Measurements from ENCODE around the gene P3H1. TPM values are rescaled to one million over a fixed set of nuclear protein-coding genes. Genes with fewer than 3 reads are reported as not detected.

Gene P3H1
- total and polyA plus RNA-seq, 2 of the 13 experiments (the other 11 are each of a cell fraction or from before 2014, with no cell fraction given): 64.6 to 120 TPM

DNA sequence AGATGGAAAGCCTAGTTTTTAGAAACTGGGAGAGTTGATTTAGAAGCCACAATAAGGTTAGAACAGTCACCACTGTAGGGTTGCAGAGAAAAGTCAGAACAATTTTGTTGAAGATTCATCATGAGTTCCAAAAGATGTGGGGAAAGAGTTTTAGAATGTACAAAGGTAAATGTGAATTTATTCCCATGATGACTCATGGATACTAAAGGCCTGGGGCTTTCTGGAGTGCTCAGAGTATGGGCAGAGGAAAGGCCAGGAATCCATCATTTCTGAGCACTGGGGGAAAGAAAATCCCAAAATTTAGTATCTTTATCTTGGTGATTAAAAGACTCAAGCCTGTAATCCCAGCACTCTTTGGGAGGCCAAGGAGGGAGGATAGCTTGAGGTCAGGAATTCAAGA is 66.8 kb downstream of the P3H1 start:
- intact Hi-C loops (cut with micrococcal nuclease; ENCODE audit: unreplicated experiment) (no loop called here), in situ Hi-C loops (cut with HindIII; ENCODE audit: extremely low pct_ligation_motif_present, low pct_unique_long_range_greater_than_20kb) (no loop called here)
- no peak for ATAC-seq

More for the DNA sequence above, 66.8 kb downstream of the P3H1 start:
- DNase-seq (ENCODE audit: low spot score) (no peak), FAIRE-seq (no peak)
- Histone ChIP-seq H3K9ac (ENCODE audit: insufficient read depth, low read depth, low read length) (no peak overlapping the region), H3K27me3 (ENCODE audit: control insufficient read depth in 1 of 2, insufficient read depth in 2 of 2, low read length in 2 of 2) (no peaks in the 10 kb centered on the region), H3K4me3 (replicated peaks in 1 of 3; ENCODE audit: insufficient read depth in 1 of 3, low read depth in 2 of 3, low read length in 3 of 3) (no peak overlapping the region), H3K79me2 (ENCODE audit: insufficient read depth, low read length) (peaks cover 34% of the 10 kb centered on the region), H3K4me2 (ENCODE audit: low read depth, low read length) (no peak overlapping the region), H3K4me1 (ENCODE audit: insufficient read depth, low read length) (no peaks in the 10 kb centered on the region), H2AFZ (ENCODE audit: low read length) (no peak overlapping the region), H3K9me3 (ENCODE audit: low read length) (no peaks in the 10 kb centered on the region), H3K36me3 (replicated peaks in 1 of 2; ENCODE audit: control insufficient read depth in 1 of 2, insufficient read depth in 2 of 2, low read length in 2 of 2) (peaks cover 32 to 91% of the 10 kb centered on the region in 2 experiments), H4K20me1 (ENCODE audit: insufficient read depth, low read length) (peaks cover 8% of the 10 kb centered on the region; the same call in 1 of the 2 replicates), H3K27ac (ENCODE audit: extremely low read length, insufficient read depth, low read length) (no peak overlapping the region)
- no TSS peak for BruUV-seq (replicated peaks)
- CTCF ChIA-PET (ENCODE audit: low intra/inter-chr PET ratio, low total read pairs): no interaction called here
- POLR2A ChIA-PET: no interaction called here
- no peak for TF ChIP-seq ZNF383 (CRISPR knock-in tag; IDR thresholded peaks at IDR 0.05; ENCODE audit: borderline replicate concordance)
- no peak for TF ChIP-seq SSRP1 (CRISPR knock-in tag; IDR thresholded peaks at IDR 0.05)
- TF ChIP-seq ZSCAN29 (CRISPR knock-in tag; conservative IDR thresholded peaks at IDR 0.05): no peak
- TF ChIP-seq AHR (CRISPR knock-in tag; IDR thresholded peaks at IDR 0.05): no peak
- no peak for TF ChIP-seq ZNF101 (CRISPR knock-in tag; IDR thresholded peaks at IDR 0.05; ENCODE audit: borderline replicate concordance, low read depth)
- TF ChIP-seq HHEX (CRISPR knock-in tag; IDR thresholded peaks at IDR 0.05): no peak
- TF ChIP-seq, protein P1, sequence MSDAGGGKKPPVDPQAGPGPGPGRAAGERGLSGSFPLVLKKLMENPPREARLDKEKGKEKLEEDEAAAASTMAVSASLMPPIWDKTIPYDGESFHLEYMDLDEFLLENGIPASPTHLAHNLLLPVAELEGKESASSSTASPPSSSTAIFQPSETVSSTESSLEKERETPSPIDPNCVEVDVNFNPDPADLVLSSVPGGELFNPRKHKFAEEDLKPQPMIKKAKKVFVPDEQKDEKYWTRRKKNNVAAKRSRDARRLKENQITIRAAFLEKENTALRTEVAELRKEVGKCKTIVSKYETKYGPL (CRISPR knock-in tag; IDR thresholded peaks at IDR 0.05): no peak
- TF ChIP-seq, protein P2, sequence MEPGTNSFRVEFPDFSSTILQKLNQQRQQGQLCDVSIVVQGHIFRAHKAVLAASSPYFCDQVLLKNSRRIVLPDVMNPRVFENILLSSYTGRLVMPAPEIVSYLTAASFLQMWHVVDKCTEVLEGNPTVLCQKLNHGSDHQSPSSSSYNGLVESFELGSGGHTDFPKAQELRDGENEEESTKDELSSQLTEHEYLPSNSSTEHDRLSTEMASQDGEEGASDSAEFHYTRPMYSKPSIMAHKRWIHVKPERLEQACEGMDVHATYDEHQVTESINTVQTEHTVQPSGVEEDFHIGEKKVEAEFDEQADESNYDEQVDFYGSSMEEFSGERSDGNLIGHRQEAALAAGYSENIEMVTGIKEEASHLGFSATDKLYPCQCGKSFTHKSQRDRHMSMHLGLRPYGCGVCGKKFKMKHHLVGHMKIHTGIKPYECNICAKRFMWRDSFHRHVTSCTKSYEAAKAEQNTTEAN (CRISPR knock-in tag; conservative IDR thresholded peaks at IDR 0.05): no peak
- TF ChIP-seq ZNF605 (CRISPR knock-in tag; IDR thresholded peaks at IDR 0.05): no peak
- TF ChIP-seq ZSCAN21 (CRISPR knock-in tag; IDR thresholded peaks at IDR 0.05; ENCODE audit: borderline replicate concordance): no peak
- no peak for TF ChIP-seq ARNT (IDR thresholded peaks at IDR 0.05)
- TF ChIP-seq DMAP1 (CRISPR knock-in tag; IDR thresholded peaks at IDR 0.05): no peak
- TF ChIP-seq NR2F1 (CRISPR knock-in tag; IDR thresholded peaks at IDR 0.05): no peak
- TF ChIP-seq ZNF557 (CRISPR knock-in tag; IDR thresholded peaks at IDR 0.05): no peak
- TF ChIP-seq ZNF768 (CRISPR knock-in tag; IDR thresholded peaks at IDR 0.05): no peak
- no peak for TF ChIP-seq SRSF1 (optimal IDR thresholded peaks at IDR 0.05; ENCODE audit: low read depth, low read length)

Data from HepG2 (cell line).